ENCODE results near the gene DONSON.
"Not testable (repeated sequence)": the region's sequence is repeated elsewhere in the genome, so short reads cannot be mapped to it uniquely, and the experiment has no call there.

Gene DONSON, protein sequence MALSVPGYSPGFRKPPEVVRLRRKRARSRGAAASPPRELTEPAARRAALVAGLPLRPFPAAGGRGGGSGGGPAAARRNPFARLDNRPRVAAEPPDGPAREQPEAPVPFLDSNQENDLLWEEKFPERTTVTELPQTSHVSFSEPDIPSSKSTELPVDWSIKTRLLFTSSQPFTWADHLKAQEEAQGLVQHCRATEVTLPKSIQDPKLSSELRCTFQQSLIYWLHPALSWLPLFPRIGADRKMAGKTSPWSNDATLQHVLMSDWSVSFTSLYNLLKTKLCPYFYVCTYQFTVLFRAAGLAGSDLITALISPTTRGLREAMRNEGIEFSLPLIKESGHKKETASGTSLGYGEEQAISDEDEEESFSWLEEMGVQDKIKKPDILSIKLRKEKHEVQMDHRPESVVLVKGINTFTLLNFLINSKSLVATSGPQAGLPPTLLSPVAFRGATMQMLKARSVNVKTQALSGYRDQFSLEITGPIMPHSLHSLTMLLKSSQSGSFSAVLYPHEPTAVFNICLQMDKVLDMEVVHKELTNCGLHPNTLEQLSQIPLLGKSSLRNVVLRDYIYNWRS

GRCh38 chr21:33588485-33589335 lies at the start of gene DONSON:
DONSON (minus strand) TSS chr21:33588684; CDS start chr21:33588641, 43 bp downstream.
- DNase-seq (ENCODE audit: insufficient read length, low spot score) (peak; percentile 90), FAIRE-seq (peak; percentile 83)

- no peak for DNase-seq (ENCODE audit: insufficient read length, low spot score)
- FAIRE-seq: no peak
These were observed 45.8 kb upstream of the DONSON start for GRCh38 chr21:33634254-33634653.

- not testable (repeated sequence) for DNase-seq (ENCODE audit: insufficient read length, low spot score); FAIRE-seq
These were observed 37.7 kb upstream of the DONSON start for GRCh38 chr21:33626151-33626550.

DNA sequence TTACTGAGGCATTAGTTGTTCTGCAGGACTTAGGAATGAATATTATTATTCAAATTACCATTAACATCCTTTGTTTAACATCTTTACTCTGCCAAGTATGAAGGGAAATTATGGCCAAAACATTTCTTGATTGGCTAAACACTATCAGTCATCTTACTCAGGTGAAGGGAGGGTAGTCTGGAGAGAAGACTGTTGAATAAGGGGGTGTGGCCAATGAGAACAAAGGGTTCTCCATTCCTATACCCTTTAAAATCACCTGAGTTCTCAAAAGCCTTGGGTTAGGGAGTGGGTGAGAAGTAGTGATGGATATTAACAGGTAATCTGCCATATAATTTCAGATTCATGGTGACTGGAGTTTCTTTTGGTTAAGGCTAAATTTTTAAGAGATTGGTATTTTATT lies 33.8 kb upstream of the DONSON start:
- FAIRE-seq: peak; percentile 18
- DNase-seq (ENCODE audit: insufficient read length, low spot score): no peak

DNA sequence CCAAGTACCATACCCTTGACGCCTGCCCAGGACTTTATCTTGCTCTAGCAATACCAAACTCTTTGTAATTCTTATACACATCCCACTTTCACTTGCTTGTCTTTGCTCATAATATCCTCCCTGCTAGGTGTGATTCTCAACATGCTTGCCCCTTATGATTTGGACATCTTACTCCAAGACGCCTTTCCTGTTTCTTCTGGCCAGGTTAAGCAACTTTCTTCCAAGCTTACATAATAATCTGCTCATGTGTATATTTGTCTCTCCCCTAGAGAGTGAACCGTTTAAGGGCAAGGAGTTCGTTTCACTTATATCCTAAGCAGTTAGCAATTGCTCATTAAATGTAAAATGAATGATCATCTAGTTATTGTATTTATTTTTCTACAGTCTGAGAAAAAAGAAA lies 31.2 kb upstream of the DONSON start:
- no peak for FAIRE-seq
- no peak for DNase-seq (ENCODE audit: insufficient read length, low spot score)

DNA sequence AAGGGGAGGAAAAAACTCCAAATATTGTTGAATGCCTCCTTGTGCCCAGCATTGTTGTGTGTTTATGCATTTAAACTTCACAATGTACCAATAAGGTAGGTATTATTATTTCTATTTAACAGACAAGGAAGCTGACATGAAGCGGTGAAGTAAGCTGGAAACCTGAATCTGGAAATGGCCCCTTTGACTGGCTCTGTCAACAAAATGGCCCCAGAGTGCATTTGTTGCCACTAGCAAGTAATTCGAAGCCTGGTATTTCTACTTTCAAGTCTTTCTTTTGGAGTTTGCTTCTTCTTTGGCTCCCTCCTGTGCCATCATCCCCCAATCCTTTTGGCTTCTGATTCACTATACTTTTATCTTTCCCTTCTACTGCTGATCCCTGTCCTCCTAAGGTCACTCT lies 29.9 kb upstream of the DONSON start:
- FAIRE-seq: no peak
- no peak for DNase-seq (ENCODE audit: insufficient read length, low spot score)

GRCh38 chr21:33617565-33617964 lies 29.1 kb upstream of the DONSON start:
- not testable (repeated sequence) for FAIRE-seq; DNase-seq (ENCODE audit: insufficient read length, low spot score)

DNA sequence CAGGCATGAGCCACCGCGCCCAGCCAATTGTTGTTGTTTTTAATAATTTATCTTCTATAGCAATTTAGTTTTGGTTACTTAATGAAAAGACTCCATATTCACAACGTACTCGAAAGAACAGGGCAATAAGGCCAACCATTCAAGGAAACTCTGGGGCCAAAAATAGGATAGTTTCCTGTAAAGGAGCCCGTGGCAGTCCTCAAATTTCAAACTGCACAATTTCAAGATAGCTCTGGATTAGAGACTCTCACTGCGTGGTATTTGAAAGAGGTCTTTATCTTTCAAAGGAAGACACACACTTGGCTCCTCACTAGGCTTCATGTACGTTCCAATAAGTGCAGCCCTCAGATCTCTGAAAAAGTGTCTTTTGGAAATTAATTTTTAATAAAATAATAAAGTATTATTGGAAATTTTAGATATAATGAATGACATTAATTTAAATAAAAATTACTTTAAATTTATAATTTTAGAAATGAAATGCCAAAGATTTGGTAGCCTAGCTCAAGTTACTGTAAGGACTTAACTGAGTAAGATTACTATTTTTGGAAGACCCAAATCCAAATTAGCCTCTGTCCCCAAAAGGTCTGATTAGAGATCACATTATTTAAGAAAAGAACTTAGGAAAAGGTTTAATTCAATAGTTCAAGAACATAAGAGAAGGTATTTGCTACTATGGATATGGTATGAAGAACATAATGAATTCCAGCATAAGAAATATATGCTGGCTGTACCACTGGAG lies 22.7 kb upstream of the DONSON start:
- FAIRE-seq: no peak
- no peak for DNase-seq (ENCODE audit: insufficient read length, low spot score)

DNA sequence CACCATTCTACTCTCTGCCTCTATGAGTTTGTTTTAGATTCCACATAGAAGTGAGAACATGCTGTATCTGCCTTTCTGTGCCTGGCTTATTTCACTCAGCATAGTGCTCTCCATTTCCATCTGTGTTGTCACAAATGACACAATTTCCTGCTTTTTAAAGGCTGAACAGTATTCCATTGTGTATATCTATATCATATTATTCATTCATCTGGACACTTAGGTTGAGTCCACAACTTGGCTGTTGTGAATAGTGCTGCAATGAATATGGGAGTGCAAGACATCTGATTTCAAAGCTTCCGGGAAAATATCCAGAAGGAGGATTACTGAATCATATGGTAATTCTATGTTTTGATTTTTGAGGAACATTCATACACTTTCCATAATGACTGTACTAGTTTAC lies 20.1 kb upstream of the DONSON start:
- FAIRE-seq: no peak
- no peak for DNase-seq (ENCODE audit: insufficient read length, low spot score)

GRCh38 chr21:33598051-33598450 lies 9.6 kb upstream of the DONSON start:
- no peak for DNase-seq (ENCODE audit: insufficient read length, low spot score)
- no peak for FAIRE-seq

DNA sequence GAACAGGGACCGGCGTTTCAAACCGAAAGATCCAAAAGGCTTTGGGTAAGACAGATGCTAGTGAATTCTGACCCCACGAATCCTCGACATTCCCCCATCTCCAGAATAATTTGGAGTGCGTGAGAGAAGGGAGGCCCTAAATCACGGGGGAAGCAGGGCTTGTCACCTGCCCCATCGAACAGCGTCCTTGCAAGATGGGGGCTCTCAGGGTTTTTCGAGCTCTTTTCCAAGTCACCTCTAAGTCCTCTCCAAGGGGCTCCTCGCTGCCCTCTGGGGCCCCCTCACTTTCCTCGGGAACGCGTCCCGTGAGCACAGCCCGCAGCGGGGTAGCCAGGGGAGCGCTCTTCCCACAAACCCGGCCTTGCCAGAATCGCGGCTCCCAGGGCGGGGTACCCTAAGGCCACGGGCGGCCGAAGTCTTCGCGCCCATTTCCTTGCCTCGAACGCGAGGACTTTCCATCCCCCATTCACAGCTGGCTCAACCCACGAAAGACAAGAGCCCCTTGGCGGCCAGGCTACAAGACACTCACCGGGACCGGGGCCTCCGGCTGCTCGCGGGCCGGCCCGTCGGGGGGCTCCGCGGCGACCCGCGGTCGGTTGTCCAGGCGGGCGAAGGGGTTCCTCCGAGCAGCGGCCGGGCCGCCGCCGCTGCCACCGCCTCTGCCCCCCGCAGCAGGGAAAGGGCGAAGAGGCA lies 546 bp downstream of the DONSON start:
- no peak for FAIRE-seq
- DNase-seq (ENCODE audit: insufficient read length, low spot score): peak; percentile 26

DNA sequence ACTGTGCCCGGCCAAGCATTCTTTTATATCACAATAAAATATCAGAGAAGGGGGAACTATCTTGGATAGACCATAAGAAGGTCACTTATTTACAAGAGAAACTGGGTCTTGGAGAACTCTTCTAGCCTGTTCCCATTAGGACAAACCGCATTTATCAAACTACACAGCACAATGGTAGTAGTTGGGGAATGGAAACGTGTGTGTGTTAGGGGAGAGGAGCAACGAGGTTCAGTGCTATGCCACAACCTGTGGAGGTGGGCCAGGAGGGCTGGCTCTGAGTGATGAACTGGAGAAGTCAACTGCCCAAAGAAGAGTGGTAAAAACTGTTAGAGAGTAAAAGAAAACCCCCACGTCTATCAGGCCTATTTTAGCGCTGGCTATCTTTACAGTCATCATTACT lies 1.6 kb downstream of the DONSON start:
- FAIRE-seq (no peak), DNase-seq (ENCODE audit: insufficient read length, low spot score) (no peak)

DNA sequence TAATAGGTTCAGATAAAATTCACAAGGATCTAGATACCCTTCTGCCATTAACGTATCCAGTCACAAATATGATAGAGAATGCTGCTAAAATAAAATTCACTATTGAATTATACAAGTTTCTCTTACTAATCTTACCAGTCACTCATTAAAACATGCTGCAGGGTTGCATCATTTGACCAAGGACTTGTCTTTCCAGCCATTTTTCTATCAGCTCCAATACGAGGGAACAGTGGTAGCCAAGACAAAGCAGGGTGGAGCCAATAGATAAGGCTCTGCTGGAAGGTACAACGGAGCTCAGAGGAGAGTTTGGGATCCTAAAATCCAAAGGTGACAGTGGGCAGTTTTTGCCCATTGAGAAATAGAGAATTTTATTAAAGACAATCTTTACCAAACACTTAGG lies 4.0 kb downstream of the DONSON start:
- no peak for FAIRE-seq

GRCh38 chr21:33578959-33579542 lies 9.4 kb downstream of the DONSON start:
- FAIRE-seq (peak; percentile 39), DNase-seq (ENCODE audit: insufficient read length, low spot score) (no peak)

More for the DNA sequence above, 4.0 kb downstream of the DONSON start:
- no peak for DNase-seq (ENCODE audit: insufficient read length, low spot score)

GRCh38 chr21:33578214-33578613 lies 10.3 kb downstream of the DONSON start:
- FAIRE-seq (no peak), DNase-seq (ENCODE audit: insufficient read length, low spot score) (no peak)

GRCh38 chr21:33576741-33577141 lies 11.7 kb downstream of the DONSON start:
- not testable (repeated sequence) for FAIRE-seq; DNase-seq (ENCODE audit: insufficient read length, low spot score)

- no peak for DNase-seq (ENCODE audit: insufficient read length, low spot score)
- no peak for FAIRE-seq
These were observed 16.1 kb downstream of the DONSON start for GRCh38 chr21:33572350-33572749.

GRCh38 chr21:33569991-33570390 lies 18.5 kb downstream of the DONSON start:
- no peak for FAIRE-seq
- no peak for DNase-seq (ENCODE audit: insufficient read length, low spot score)

DNA sequence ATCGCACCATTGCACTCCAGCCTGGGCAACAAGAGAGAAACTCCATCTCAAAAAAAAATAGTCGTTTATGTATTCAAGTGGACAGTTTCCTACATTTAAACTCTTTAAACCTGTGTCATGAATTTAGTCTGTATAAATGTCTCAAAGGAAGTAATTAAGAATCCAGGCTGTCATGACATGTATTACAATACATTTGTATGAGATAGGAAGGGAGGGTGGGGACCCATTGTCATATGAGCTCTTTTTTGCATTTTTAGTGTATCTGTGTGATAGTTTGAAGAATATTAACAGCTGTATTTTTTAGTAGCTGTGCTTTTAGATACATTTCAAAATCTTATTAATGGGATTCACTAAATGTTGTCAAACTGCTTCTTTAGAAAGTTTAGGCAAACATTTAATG lies 20.0 kb downstream of the DONSON start:
- DNase-seq (ENCODE audit: insufficient read length, low spot score): no peak
- no peak for FAIRE-seq

DNA sequence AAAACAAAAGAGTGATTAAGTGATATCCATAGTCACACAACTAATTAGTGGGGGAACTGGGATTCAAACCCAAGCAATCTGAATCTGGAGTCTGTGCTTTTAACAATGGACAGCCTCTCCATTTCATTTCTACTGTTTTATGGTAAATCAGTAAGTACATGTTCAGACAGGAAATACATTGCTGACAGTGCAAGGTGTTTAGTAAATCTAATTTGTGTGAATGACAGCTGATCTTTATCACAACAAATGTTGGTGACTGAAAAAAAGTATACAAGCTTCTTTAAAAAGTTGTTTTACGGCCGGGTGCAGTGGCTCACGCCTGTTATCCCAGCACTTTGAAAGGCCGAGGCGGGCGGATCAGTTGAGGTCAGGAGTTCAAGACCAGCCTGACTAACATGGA lies 20.6 kb downstream of the DONSON start:
- FAIRE-seq (no peak), DNase-seq (ENCODE audit: insufficient read length, low spot score) (no peak)
